A549 (cell line): ENCODE measurements around the gene LYAR.

Experiments
- EP300 ChIP-seq, 2 experiments: fragments of >200 bp; sonication (Bioruptor Twin); formaldehyde crosslinking; IDR thresholded peaks; 2 replicates in 1 of 2; 3 replicates in 1 of 2; pipeline ENCODE4 v1.6.1; 2016 to 2017
- MAZ ChIP-seq: fragments of 150-350 bp; IDR thresholded peaks from 2 replicates; pipeline ENCODE4 v1.6.1; 2014; ENCODE audit warnings: antibody characterized with exemption, low read depth, low read length, borderline replicate concordance
- POLR2A ChIP-seq: IDR thresholded peaks from 2 replicates; pipeline ENCODE4 v1.6.1; 2012; ENCODE audit warnings: mild to moderate bottlenecking, low read length
- POLR2AphosphoS2 ChIP-seq: conservative IDR thresholded peaks from 2 replicates; pipeline ENCODE4 v1.6.1; 2012; ENCODE audit warnings: low read length, improper control_type of control experiment, inconsistent platforms
- RAD21 ChIP-seq, 2 experiments: fragments of >200 bp in 1 of 2; sonication (Bioruptor Twin) in 1 of 2; formaldehyde crosslinking in 1 of 2; IDR thresholded peaks in 1 of 2; conservative IDR thresholded peaks in 1 of 2; 2 replicates in 1 of 2; 3 replicates in 1 of 2; pipeline ENCODE4 v1.6.1; 2012 to 2018; ENCODE audit warnings: inconsistent platforms in 1 of 2
- RNF2 ChIP-seq: fragments of 200-600 bp; sonication (generic); IDR thresholded peaks from 2 replicates; pipeline ENCODE4 v1.6.1; 2016; ENCODE audit warnings: low read depth, mild to moderate bottlenecking, antibody characterized with exemption, moderate library complexity, borderline replicate concordance
- TF ChIP-seq, protein P1 (sequence below): fragments of >200 bp; sonication (Bioruptor Twin); formaldehyde crosslinking; IDR thresholded peaks from 3 replicates; pipeline ENCODE4 v1.5.1; 2016

DNA sequence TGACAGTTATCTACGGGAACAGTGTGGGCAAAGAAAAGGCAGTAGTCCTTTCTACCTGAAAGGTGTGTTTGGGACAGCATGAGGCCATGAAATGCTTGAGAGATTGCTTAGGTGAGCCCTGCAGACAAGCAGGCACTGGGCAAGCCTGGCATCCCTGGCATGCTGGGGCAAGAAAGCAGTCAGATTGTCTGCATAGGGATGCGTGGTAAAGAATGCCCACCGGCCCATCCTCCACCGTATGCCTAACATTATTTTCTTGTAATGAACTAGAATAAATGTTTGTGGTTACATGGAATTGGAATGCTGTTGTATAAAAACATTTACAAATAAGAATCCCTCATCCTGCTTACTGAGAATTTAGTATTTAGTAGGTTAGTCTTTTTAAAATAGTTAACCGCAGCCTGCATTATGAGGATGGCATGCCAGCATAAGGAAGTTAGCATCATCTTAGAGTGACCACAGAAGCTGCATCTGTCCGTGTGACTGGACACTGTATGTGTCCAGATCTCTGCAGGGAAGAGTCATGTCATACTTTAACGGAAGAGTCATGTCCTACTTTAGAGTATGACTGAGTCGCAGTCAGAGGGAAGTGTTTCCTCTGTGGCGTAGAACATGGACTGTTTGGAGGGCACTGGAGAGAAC, 19.0 kb upstream of the LYAR start:
- no peak for TF ChIP-seq POLR2A
- TF ChIP-seq, protein P1, sequence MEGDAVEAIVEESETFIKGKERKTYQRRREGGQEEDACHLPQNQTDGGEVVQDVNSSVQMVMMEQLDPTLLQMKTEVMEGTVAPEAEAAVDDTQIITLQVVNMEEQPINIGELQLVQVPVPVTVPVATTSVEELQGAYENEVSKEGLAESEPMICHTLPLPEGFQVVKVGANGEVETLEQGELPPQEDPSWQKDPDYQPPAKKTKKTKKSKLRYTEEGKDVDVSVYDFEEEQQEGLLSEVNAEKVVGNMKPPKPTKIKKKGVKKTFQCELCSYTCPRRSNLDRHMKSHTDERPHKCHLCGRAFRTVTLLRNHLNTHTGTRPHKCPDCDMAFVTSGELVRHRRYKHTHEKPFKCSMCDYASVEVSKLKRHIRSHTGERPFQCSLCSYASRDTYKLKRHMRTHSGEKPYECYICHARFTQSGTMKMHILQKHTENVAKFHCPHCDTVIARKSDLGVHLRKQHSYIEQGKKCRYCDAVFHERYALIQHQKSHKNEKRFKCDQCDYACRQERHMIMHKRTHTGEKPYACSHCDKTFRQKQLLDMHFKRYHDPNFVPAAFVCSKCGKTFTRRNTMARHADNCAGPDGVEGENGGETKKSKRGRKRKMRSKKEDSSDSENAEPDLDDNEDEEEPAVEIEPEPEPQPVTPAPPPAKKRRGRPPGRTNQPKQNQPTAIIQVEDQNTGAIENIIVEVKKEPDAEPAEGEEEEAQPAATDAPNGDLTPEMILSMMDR = no peak
- no peak for TF ChIP-seq MAZ
- TF ChIP-seq RNF2 = no peak
- TF ChIP-seq POLR2AphosphoS2 = no peak
- TF ChIP-seq RAD21 (conservative IDR thresholded peaks at IDR 0.05 in 1 of 2, IDR thresholded peaks at IDR 0.05 in 1 of 2) = no peak
- no peak for TF ChIP-seq EP300 (IDR thresholded peaks at IDR 0.05)
